Measurements from ENCODE around the gene KIF13A. TPM values are rescaled to one million over a fixed set of nuclear protein-coding genes. Genes with fewer than 3 reads are reported as not detected.

The KIF13A gene
- total and polyA plus RNA-seq, 2 experiments from 2014 or later: 8.4 to 28.2 TPM

- TF ChIP-seq ZNF462 (CRISPR knock-in tag; IDR thresholded peaks at IDR 0.05) (no peak), CREB1 (CRISPR knock-in tag; IDR thresholded peaks at IDR 0.05; ENCODE audit: low read depth) (no peak), ZNF114 (CRISPR knock-in tag; IDR thresholded peaks at IDR 0.05) (no peak), JUNB (IDR thresholded peaks at IDR 0.05; ENCODE audit: unreplicated experiment) (no peak), EZH2phosphoT487 (IDR thresholded peaks at IDR 0.05; ENCODE audit: unreplicated experiment) (no peak), NANOG (IDR thresholded peaks at IDR 0.05; ENCODE audit: borderline replicate concordance) (no peak), ETS1 (IDR thresholded peaks at IDR 0.05) (no peak), EZH2 (IDR thresholded peaks at IDR 0.05; ENCODE audit: low read depth, unreplicated experiment) (no peak)
These were observed 36.5 kb upstream of the KIF13A start (continued) for GRCh38 chr6:18023891-18024290.

Data from GM23338 (cell line).